A549 (cell line): Measurements from ENCODE around the gene TPM1. TPM values are rescaled to one million over a fixed set of nuclear protein-coding genes. Genes with fewer than 3 reads are reported as not detected.
A peak's percentile ranks its signal among the peaks of the same experiment; 100 is the strongest.

ENCODE experiments used
- ATAC-seq, 2 experiments: fragments of 200-7000 bp in 1 of 2; fragments of >200 bp in 1 of 2; cut with Nextera tagmentation in 1 of 2; cut with Tn5 transposase in 1 of 2; 3 replicates each; pipeline versions ENCODE4 v1.8.0 to v1.9.1; 2018 to 2020; ENCODE audit warnings: mild to moderate bottlenecking in 1 of 2, moderate library complexity in 1 of 2
- CTCF ChIA-PET: fragments of 300-600 bp; sonication (Branson Sonifier 250); formaldehyde crosslinking; extraction: SDS; loops from one replicate; lab custom pipeline; 2021; ENCODE audit warnings: antibody characterized with exemption, inconsistent platforms; lab: Yijun Ruan, JAX
- POLR2A ChIA-PET: fragments of 350-600 bp; formaldehyde crosslinking; extraction: SDS; loops from one replicate; lab custom pipeline; 2021; ENCODE audit warnings: antibody characterized with exemption, inconsistent platforms; lab: Yijun Ruan, JAX
- DNase-seq, 2 experiments: peaks; one replicate each; pipeline versions ENCODE4 v3.0.0 to v3.0.0-alpha.2; 2011 to 2016; ENCODE audit warnings: low read depth in 1 of 2, low spot score in 1 of 2
- FAIRE-seq: peaks from 2 replicates; lab custom pipeline; 2011; peaks lifted over from hg19 to GRCh38; lab: Jason Lieb, UNC
- H3K27ac ChIP-seq, 2 experiments: fragments of >200 bp; sonication (Bioruptor Twin); formaldehyde crosslinking; 3 replicates each; pipeline ENCODE4 v1.5.1; 2016 to 2017
- H3K4me1 ChIP-seq: fragments of >200 bp; sonication (Bioruptor Twin); formaldehyde crosslinking; 3 replicates; pipeline ENCODE4 v1.6.1; 2016
- H3K4me2 ChIP-seq: fragments of >200 bp; sonication (Bioruptor Twin); formaldehyde crosslinking; 3 replicates; pipeline ENCODE4 v1.6.1; 2016
- H3K4me3 ChIP-seq: fragments of >200 bp; sonication (Bioruptor Twin); formaldehyde crosslinking; 3 replicates; pipeline ENCODE4 v1.5.1; 2016
- H3K9me3 ChIP-seq: fragments of >200 bp; sonication (Bioruptor Twin); formaldehyde crosslinking; 3 replicates; pipeline ENCODE4 v1.6.1; 2016
- BCL3 ChIP-seq: fragments of >200 bp; sonication (Bioruptor Twin); formaldehyde crosslinking; IDR thresholded peaks from 3 replicates; pipeline ENCODE4 v1.6.1; 2016
- BHLHE40 ChIP-seq: IDR thresholded peaks from 2 replicates; pipeline ENCODE4 v1.6.1; 2012; ENCODE audit warnings: low read depth, low read length, inconsistent platforms
- CBX2 ChIP-seq: fragments of 200-600 bp; sonication (generic); IDR thresholded peaks from 2 replicates; pipeline ENCODE4 v1.6.1; 2016; ENCODE audit warnings: low read depth, mild to moderate bottlenecking, borderline replicate concordance
- CEBPB ChIP-seq, 2 experiments: fragments of >200 bp in 1 of 2; sonication (Bioruptor Twin) in 1 of 2; formaldehyde crosslinking in 1 of 2; IDR thresholded peaks; 2 replicates each; pipeline ENCODE4 v1.6.1; 2012 to 2016
- CHD2 ChIP-seq: fragments of 150-350 bp; IDR thresholded peaks from 2 replicates; pipeline ENCODE4 v1.6.1; 2014; ENCODE audit warnings: low read length; ENCODE audit not compliant: partially characterized antibody
- CTCF ChIP-seq: fragments of >200 bp; sonication (Bioruptor Twin); formaldehyde crosslinking; IDR thresholded peaks from 3 replicates; pipeline ENCODE4 v1.5.1; 2016
- EP300 ChIP-seq, 2 experiments: fragments of >200 bp; sonication (Bioruptor Twin); formaldehyde crosslinking; IDR thresholded peaks; 2 replicates in 1 of 2; 3 replicates in 1 of 2; pipeline ENCODE4 v1.6.1; 2016 to 2017
- ESRRA ChIP-seq: fragments of 150-350 bp; IDR thresholded peaks from 2 replicates; pipeline ENCODE4 v1.6.1; 2014; ENCODE audit warnings: mild to moderate bottlenecking, low read length, borderline replicate concordance
- FOSB ChIP-seq: fragments of 250-450 bp; sonication (Bioruptor Pico); IDR thresholded peaks from 2 replicates; pipeline ENCODE4 v1.5.0; 2020; ENCODE audit warnings: mild to moderate bottlenecking, moderate library complexity
- FOSL2 ChIP-seq, 2 experiments: fragments of 450-650 bp in 1 of 2; fragments of >200 bp in 1 of 2; sonication (Bioruptor Twin) in 1 of 2; formaldehyde crosslinking; IDR thresholded peaks; 2 replicates each; pipeline versions ENCODE4 v1.5.0 to v1.6.1; 2016 to 2020; ENCODE audit warnings: mild to moderate bottlenecking in 1 of 2, moderate library complexity in 1 of 2
- FOXS1 ChIP-seq: fragments of 250-450 bp; sonication (Bioruptor Pico); IDR thresholded peaks from 2 replicates; pipeline ENCODE4 v1.5.0; 2020; ENCODE audit warnings: mild to moderate bottlenecking, moderate library complexity
- HDAC2 ChIP-seq: fragments of 200-600 bp; sonication (generic); IDR thresholded peaks from 2 replicates; pipeline ENCODE4 v1.6.1; 2016
- HES2 ChIP-seq: fragments of >200 bp; sonication (Bioruptor Twin); formaldehyde crosslinking; IDR thresholded peaks from 2 replicates; pipeline ENCODE4 v1.6.1; 2016
- HEYL ChIP-seq: fragments of 250-450 bp; sonication (Bioruptor Pico); IDR thresholded peaks from 2 replicates; pipeline ENCODE4 v1.8.0; 2021; ENCODE audit warnings: mild to moderate bottlenecking, moderate library complexity
- HMGXB4 ChIP-seq: fragments of 250-450 bp; sonication (Bioruptor Pico); IDR thresholded peaks from 2 replicates; pipeline ENCODE4 v1.5.0; 2021; ENCODE audit warnings: mild to moderate bottlenecking, moderate library complexity, borderline replicate concordance
- HOXB13 ChIP-seq: fragments of 250-450 bp; sonication (Bioruptor Pico); IDR thresholded peaks from 2 replicates; pipeline ENCODE4 v1.5.0; 2020; ENCODE audit warnings: low read depth, mild to moderate bottlenecking, moderate library complexity
- HOXB5 ChIP-seq: fragments of 250-450 bp; sonication (Bioruptor Pico); IDR thresholded peaks from 2 replicates; pipeline ENCODE4 v1.5.0; 2020; ENCODE audit warnings: mild to moderate bottlenecking, moderate library complexity
- JUN ChIP-seq, 2 experiments: fragments of >200 bp; sonication (Bioruptor Twin); formaldehyde crosslinking; IDR thresholded peaks; 2 replicates in 1 of 2; 3 replicates in 1 of 2; pipeline ENCODE4 v1.6.1; 2016 to 2017
- JUNB ChIP-seq: fragments of >200 bp; sonication (Bioruptor Twin); formaldehyde crosslinking; IDR thresholded peaks from 2 replicates; pipeline ENCODE4 v1.6.1; 2016
- MAFK ChIP-seq: fragments of 450-650 bp; IDR thresholded peaks from 2 replicates; pipeline ENCODE4 v1.6.1; 2014; ENCODE audit not compliant: partially characterized antibody
- NFE2L2 ChIP-seq: fragments of 150-350 bp; conservative IDR thresholded peaks from 2 replicates; pipeline ENCODE4 v1.6.1; 2014; ENCODE audit warnings: low read length
- PBX3 ChIP-seq: IDR thresholded peaks from 2 replicates; pipeline ENCODE4 v1.6.1; 2012
- POLR2A ChIP-seq: IDR thresholded peaks from 2 replicates; pipeline ENCODE4 v1.6.1; 2012; ENCODE audit warnings: mild to moderate bottlenecking, low read length
- POLR2AphosphoS2 ChIP-seq: conservative IDR thresholded peaks from 2 replicates; pipeline ENCODE4 v1.6.1; 2012; ENCODE audit warnings: low read length, improper control_type of control experiment, inconsistent platforms
- RAD21 ChIP-seq, 2 experiments: fragments of >200 bp in 1 of 2; sonication (Bioruptor Twin) in 1 of 2; formaldehyde crosslinking in 1 of 2; IDR thresholded peaks in 1 of 2; conservative IDR thresholded peaks in 1 of 2; 2 replicates in 1 of 2; 3 replicates in 1 of 2; pipeline ENCODE4 v1.6.1; 2012 to 2018; ENCODE audit warnings: inconsistent platforms in 1 of 2
- RFX5 ChIP-seq: fragments of 450-650 bp; IDR thresholded peaks from 2 replicates; pipeline ENCODE4 v1.7.1; 2014; ENCODE audit warnings: antibody characterized with exemption, mild to moderate bottlenecking, moderate library complexity
- RNF2 ChIP-seq: fragments of 200-600 bp; sonication (generic); IDR thresholded peaks from 2 replicates; pipeline ENCODE4 v1.6.1; 2016; ENCODE audit warnings: low read depth, mild to moderate bottlenecking, antibody characterized with exemption, moderate library complexity, borderline replicate concordance
- TP53 ChIP-seq: fragments of 250-450 bp; sonication (Bioruptor Pico); IDR thresholded peaks from 2 replicates; pipeline ENCODE4 v1.5.0; 2021; ENCODE audit warnings: mild to moderate bottlenecking, moderate library complexity
- ZC3H11A ChIP-seq: fragments of 450-650 bp; IDR thresholded peaks from 2 replicates; pipeline ENCODE4 v1.6.1; 2014; ENCODE audit warnings: antibody characterized with exemption, mild to moderate bottlenecking
- ZNF302 ChIP-seq: fragments of 250-450 bp; sonication (Bioruptor Pico); IDR thresholded peaks from 2 replicates; pipeline ENCODE4 v1.9.0; 2021; ENCODE audit warnings: inconsistent platforms, mild to moderate bottlenecking, moderate library complexity
- WGBS: methylation state at CpG from one replicate; pipeline ENCODE4 v1.1.6; 2017; ENCODE audit errors: missing lambda C conversion rate; 5-methylcytosine and 5-hydroxymethylcytosine counted together
- polyA plus RNA-seq, 4 experiments: library from polyadenylated mRNA; depleted of rRNA in 3 of 4; stranded (reverse); fragments of >200 nt; fragmentation: RNase III in 1 of 4; extraction: RNeasy Plus Mini Kit Qiagen cat#74134 plus additional on column Dnase treatment in 1 of 4; gene quantifications; 2 replicates in 3 of 4; 3 replicates in 1 of 4; pipeline ENCODE4 v1.2.3, GENCODE V29; 2011 to 2017
- TF ChIP-seq, protein P1 (sequence below): IDR thresholded peaks from 2 replicates; pipeline ENCODE4 v1.6.1; 2012
- TF ChIP-seq, protein P2 (sequence below): fragments of 250-450 bp; sonication (Bioruptor Pico); IDR thresholded peaks from 2 replicates; pipeline ENCODE4 v1.5.0; 2020; ENCODE audit warnings: low read depth, mild to moderate bottlenecking, moderate library complexity

Gene TPM1
- polyA plus RNA-seq, 2 of the 4 experiments (the other 2 are of a cell fraction), result 894 to 954 TPM

DNA sequence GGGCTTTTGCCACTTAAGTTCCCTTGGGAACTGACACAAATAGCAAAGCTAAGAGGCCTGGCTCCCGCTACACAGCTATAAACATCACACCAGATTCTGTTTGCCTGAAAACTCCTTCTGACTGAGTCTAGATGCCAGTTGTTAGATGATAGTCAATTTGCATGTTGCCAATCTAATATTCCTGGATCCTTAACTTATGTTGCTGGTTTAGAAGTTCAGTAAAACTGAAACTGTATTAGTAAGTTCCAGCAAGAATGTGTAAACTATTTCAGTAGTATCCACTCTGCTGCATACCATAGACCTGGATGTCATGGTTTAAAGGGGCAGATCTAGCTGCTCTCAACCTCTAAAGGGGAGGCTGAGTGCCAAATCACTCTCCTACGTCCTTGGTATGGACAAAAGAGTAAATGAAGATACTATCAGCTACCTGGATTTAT, 52.0 kb downstream of the TPM1 start:
- ATAC-seq (peak in 1 of 2 experiments; percentile 38; a peak in 3 of 6 replicates), FAIRE-seq (peak; percentile 88), DNase-seq (peak in 1 of 2 experiments; percentile 56)
- no peaks in the 10 kb centered on the region for H3K9me3 ChIP-seq
- peaks cover 70% of the 10 kb centered on the region for H3K4me1 ChIP-seq
- ChIA-PET CTCF (interaction anchor here (0.6 to 36.9 kb wide), 38 partner anchors 9 to 703 kb away, joined by 3 to 1136 read pairs (median 5); partner anchors contain the start of genes RAB8B, RPS27L and TPM1), POLR2A (interaction anchor here (0.7 to 3.2 kb wide), 7 partner anchors 14 to 62 kb away, joined by 4 to 36 read pairs (median 4); partner anchors contain the start of gene RPS27L)
- H3K4me3 ChIP-seq, result no peak overlapping the region
- peak overlapping the region; percentile 56 for H3K4me2 ChIP-seq
- TF ChIP-seq RNF2 (no peak), FOSB (no peak), HDAC2 (no peak), CEBPB (IDR thresholded peaks at IDR 0.05) (no peak), CHD2 (no peak), FOSL2 (IDR thresholded peaks at IDR 0.05) (no peak), FOSL2 (CRISPR knock-in tag; IDR thresholded peaks at IDR 0.05) (0 out of 2 replicates have a peak, but pooled peaks have one; percentile 7), POLR2AphosphoS2 (no peak), NFE2L2 (no peak), TP53 (no peak), CBX2 (no peak), ZC3H11A (no peak), ZNF302 (CRISPR knock-in tag) (no peak), CTCF (no peak), ESRRA (no peak), HEYL (no peak), HOXB5 (CRISPR knock-in tag) (no peak), PBX3 (no peak), RFX5 (no peak), FOXS1 (CRISPR knock-in tag) (0 out of 2 replicates have a peak, but pooled peaks have one; percentile 26), MAFK (no peak), JUN (IDR thresholded peaks at IDR 0.05) (0 out of 5 replicates have a peak, but pooled peaks of 1 of the 2 experiments have one; percentile 23), JUNB (no peak), RAD21 (conservative IDR thresholded peaks at IDR 0.05 in 1 of 2, IDR thresholded peaks at IDR 0.05 in 1 of 2) (peak in 1 of 2 experiments; percentile 4; a peak in 1 of 5 replicates), HES2 (no peak), HOXB13 (CRISPR knock-in tag) (peak; percentile 47; the same call in 1 of the 2 replicates), EP300 (IDR thresholded peaks at IDR 0.05) (no peak), BHLHE40 (no peak), HMGXB4 (no peak), POLR2A (no peak), BCL3 (no peak)
- TF ChIP-seq, protein P1, sequence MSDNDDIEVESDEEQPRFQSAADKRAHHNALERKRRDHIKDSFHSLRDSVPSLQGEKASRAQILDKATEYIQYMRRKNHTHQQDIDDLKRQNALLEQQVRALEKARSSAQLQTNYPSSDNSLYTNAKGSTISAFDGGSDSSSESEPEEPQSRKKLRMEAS, result no peak
- TF ChIP-seq, protein P2, sequence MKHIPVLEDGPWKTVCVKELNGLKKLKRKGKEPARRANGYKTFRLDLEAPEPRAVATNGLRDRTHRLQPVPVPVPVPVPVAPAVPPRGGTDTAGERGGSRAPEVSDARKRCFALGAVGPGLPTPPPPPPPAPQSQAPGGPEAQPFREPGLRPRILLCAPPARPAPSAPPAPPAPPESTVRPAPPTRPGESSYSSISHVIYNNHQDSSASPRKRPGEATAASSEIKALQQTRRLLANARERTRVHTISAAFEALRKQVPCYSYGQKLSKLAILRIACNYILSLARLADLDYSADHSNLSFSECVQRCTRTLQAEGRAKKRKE (CRISPR knock-in tag), result no peak
- 19% methylated on average over 2 of the region's 2 CpGs for WGBS
- H3K27ac ChIP-seq, result peak overlapping the region; percentile 91 to 93
